ENCODE results near the gene SCNN1B. TPM values are rescaled to one million over a fixed set of nuclear protein-coding genes. Genes with fewer than 3 reads are reported as not detected.

SCNN1B gene
- total and polyA plus RNA-seq, 2 of the 13 experiments (the other 11 are each of a cell fraction or from before 2014, with no cell fraction given): not detected

GRCh38 chr16:23345237-23345636, 43.1 kb downstream of the SCNN1B start:
- Histone ChIP-seq H3K79me2 (ENCODE audit: insufficient read depth, low read length) (no peaks in the 10 kb centered on the region), H3K27ac (ENCODE audit: extremely low read length, insufficient read depth, low read length) (no peak overlapping the region), H3K9ac (ENCODE audit: insufficient read depth, low read depth, low read length) (no peak overlapping the region), H3K27me3 (ENCODE audit: control insufficient read depth in 1 of 2, insufficient read depth in 2 of 2, low read length in 2 of 2) (peaks cover 0 to 12% of the 10 kb centered on the region in 2 experiments; a peak in 3 of 5 replicates), H3K4me3 (replicated peaks in 1 of 3; ENCODE audit: insufficient read depth in 1 of 3, low read depth in 2 of 3, low read length in 3 of 3) (no peak overlapping the region), H2AFZ (ENCODE audit: low read length) (no peak overlapping the region), H3K36me3 (replicated peaks in 1 of 2; ENCODE audit: control insufficient read depth in 1 of 2, insufficient read depth in 2 of 2, low read length in 2 of 2) (no peaks in the 10 kb centered on the region), H3K9me3 (ENCODE audit: low read length) (no peaks in the 10 kb centered on the region), H3K4me1 (ENCODE audit: insufficient read depth, low read length) (peaks cover 7% of the 10 kb centered on the region), H4K20me1 (ENCODE audit: insufficient read depth, low read length) (no peaks in the 10 kb centered on the region), H3K4me2 (ENCODE audit: low read depth, low read length) (no peak overlapping the region)
- BruUV-seq (replicated peaks): no TSS peak
- DNase-seq (ENCODE audit: low spot score) (no peak), FAIRE-seq (no peak), ATAC-seq (no peak)
- WGBS (ENCODE audit: low lambda C conversion rate): 24% methylated on average over 5 of the region's 5 CpGs
- ChIA-PET CTCF (ENCODE audit: low intra/inter-chr PET ratio, low total read pairs) (no interaction called here), POLR2A (no interaction called here)
- TF ChIP-seq ZNF329 (CRISPR knock-in tag; IDR thresholded peaks at IDR 0.05; ENCODE audit: low read depth) (peak; percentile 96), ZKSCAN8 (CRISPR knock-in tag; IDR thresholded peaks at IDR 0.05; ENCODE audit: borderline replicate concordance) (no peak)
- in situ Hi-C loops (cut with HindIII; ENCODE audit: extremely low pct_ligation_motif_present, low pct_unique_long_range_greater_than_20kb) (no loop called here), intact Hi-C loops (cut with micrococcal nuclease; ENCODE audit: unreplicated experiment) (no loop called here)

DNA sequence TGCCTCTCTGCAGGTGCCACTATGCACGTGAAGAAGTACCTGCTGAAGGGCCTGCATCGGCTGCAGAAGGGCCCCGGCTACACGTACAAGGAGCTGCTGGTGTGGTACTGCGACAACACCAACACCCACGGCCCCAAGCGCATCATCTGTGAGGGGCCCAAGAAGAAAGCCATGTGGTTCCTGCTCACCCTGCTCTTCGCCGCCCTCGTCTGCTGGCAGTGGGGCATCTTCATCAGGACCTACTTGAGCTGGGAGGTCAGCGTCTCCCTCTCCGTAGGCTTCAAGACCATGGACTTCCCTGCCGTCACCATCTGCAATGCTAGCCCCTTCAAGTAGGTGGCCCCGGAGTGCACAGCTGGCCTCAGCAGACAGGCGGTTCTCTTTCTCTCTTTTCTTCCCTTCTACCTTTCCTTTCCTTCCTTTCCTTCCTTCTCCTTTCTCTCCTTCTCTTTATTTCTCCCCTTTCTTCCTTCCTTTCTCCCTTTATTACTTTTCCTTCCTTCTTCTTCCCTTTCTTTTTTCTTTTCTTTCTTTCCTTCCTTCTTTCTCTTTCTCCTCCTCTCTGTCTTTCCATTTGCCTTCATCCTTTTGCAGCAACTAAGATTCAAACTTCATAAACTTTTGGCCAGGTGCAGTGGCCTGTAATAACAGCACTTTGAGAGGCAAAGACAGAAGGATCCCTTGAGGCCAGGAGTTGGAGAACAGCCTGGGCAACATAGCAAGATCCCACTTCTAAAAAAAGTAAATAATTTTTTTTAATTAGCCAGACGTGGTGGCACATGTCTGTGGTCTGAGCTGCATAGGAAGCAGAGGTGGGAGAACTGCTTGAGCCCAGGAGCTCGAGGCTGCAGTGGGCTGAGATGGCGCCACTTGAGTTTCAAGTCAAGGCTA, 46.7 kb downstream of the SCNN1B start:
- Histone ChIP-seq H3K4me2 (ENCODE audit: low read depth, low read length) (no peak overlapping the region), H3K4me1 (ENCODE audit: insufficient read depth, low read length) (no peaks in the 10 kb centered on the region), H3K9me3 (ENCODE audit: low read length) (no peaks in the 10 kb centered on the region), H3K36me3 (replicated peaks in 1 of 2; ENCODE audit: control insufficient read depth in 1 of 2, insufficient read depth in 2 of 2, low read length in 2 of 2) (no peaks in the 10 kb centered on the region), H2AFZ (ENCODE audit: low read length) (no peak overlapping the region), H3K9ac (ENCODE audit: insufficient read depth, low read depth, low read length) (no peak overlapping the region), H3K4me3 (replicated peaks in 1 of 3; ENCODE audit: insufficient read depth in 1 of 3, low read depth in 2 of 3, low read length in 3 of 3) (no peak overlapping the region), H3K27me3 (ENCODE audit: control insufficient read depth in 1 of 2, insufficient read depth in 2 of 2, low read length in 2 of 2) (peaks cover 0 to 17% of the 10 kb centered on the region in 2 experiments; a peak in 3 of 5 replicates), H3K79me2 (ENCODE audit: insufficient read depth, low read length) (no peaks in the 10 kb centered on the region), H3K27ac (ENCODE audit: extremely low read length, insufficient read depth, low read length) (no peak overlapping the region), H4K20me1 (ENCODE audit: insufficient read depth, low read length) (no peaks in the 10 kb centered on the region)
- in situ Hi-C loops (cut with HindIII; ENCODE audit: extremely low pct_ligation_motif_present, low pct_unique_long_range_greater_than_20kb): no loop called here
- no TSS peak for BruUV-seq (replicated peaks)
- ATAC-seq (peak; percentile 57; the same call in 2 of the 3 replicates), FAIRE-seq (no peak), DNase-seq (ENCODE audit: low spot score) (no peak)
- WGBS (ENCODE audit: low lambda C conversion rate): 50% methylated on average over 15 of the region's 18 CpGs
- CTCF ChIA-PET (ENCODE audit: low intra/inter-chr PET ratio, low total read pairs): no interaction called here
- intact Hi-C loops (cut with micrococcal nuclease; ENCODE audit: unreplicated experiment): no loop called here
- POLR2A ChIA-PET: no interaction called here
- no peak for TF ChIP-seq ZMYM3 (CRISPR knock-in tag; IDR thresholded peaks at IDR 0.05)
- TF ChIP-seq MXD1 (CRISPR knock-in tag; IDR thresholded peaks at IDR 0.05): no peak
- TF ChIP-seq, protein P1, sequence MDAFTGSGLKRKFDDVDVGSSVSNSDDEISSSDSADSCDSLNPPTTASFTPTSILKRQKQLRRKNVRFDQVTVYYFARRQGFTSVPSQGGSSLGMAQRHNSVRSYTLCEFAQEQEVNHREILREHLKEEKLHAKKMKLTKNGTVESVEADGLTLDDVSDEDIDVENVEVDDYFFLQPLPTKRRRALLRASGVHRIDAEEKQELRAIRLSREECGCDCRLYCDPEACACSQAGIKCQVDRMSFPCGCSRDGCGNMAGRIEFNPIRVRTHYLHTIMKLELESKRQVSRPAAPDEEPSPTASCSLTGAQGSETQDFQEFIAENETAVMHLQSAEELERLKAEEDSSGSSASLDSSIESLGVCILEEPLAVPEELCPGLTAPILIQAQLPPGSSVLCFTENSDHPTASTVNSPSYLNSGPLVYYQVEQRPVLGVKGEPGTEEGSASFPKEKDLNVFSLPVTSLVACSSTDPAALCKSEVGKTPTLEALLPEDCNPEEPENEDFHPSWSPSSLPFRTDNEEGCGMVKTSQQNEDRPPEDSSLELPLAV (CRISPR knock-in tag; conservative IDR thresholded peaks at IDR 0.05; ENCODE audit: low read depth): no peak
- TF ChIP-seq CHD4 (IDR thresholded peaks at IDR 0.05; ENCODE audit: borderline replicate concordance, low read length): no peak
- TF ChIP-seq ZNF446 (CRISPR knock-in tag; IDR thresholded peaks at IDR 0.05): no peak
- TF ChIP-seq ZNF235 (CRISPR knock-in tag; IDR thresholded peaks at IDR 0.05; ENCODE audit: borderline replicate concordance): no peak
- no peak for TF ChIP-seq HMG20A (CRISPR knock-in tag; IDR thresholded peaks at IDR 0.05; ENCODE audit: borderline replicate concordance)
- no peak for TF ChIP-seq KMT2B (CRISPR knock-in tag; IDR thresholded peaks at IDR 0.05)
- no peak for TF ChIP-seq ZBTB20 (CRISPR knock-in tag; IDR thresholded peaks at IDR 0.05; ENCODE audit: borderline replicate concordance, low read depth)
- TF ChIP-seq, protein P2, sequence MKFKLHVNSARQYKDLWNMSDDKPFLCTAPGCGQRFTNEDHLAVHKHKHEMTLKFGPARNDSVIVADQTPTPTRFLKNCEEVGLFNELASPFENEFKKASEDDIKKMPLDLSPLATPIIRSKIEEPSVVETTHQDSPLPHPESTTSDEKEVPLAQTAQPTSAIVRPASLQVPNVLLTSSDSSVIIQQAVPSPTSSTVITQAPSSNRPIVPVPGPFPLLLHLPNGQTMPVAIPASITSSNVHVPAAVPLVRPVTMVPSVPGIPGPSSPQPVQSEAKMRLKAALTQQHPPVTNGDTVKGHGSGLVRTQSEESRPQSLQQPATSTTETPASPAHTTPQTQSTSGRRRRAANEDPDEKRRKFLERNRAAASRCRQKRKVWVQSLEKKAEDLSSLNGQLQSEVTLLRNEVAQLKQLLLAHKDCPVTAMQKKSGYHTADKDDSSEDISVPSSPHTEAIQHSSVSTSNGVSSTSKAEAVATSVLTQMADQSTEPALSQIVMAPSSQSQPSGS (CRISPR knock-in tag; IDR thresholded peaks at IDR 0.05): no peak
- TF ChIP-seq ZNF564 (CRISPR knock-in tag; IDR thresholded peaks at IDR 0.05): no peak
- TF ChIP-seq SOX6 (IDR thresholded peaks at IDR 0.05): 0 out of 2 replicates have a peak, but pooled peaks have one; percentile 42
- TF ChIP-seq SOX6 (CRISPR knock-in tag; IDR thresholded peaks at IDR 0.05): no peak

All from HepG2 (cell line).